ENCODE data around the gene SEC16A.
"Not testable (repeated sequence)": the region's sequence is repeated elsewhere in the genome, so short reads cannot be mapped to it uniquely, and the experiment has no call there.

Gene SEC16A

GRCh38 chr9:136416427-136416826 lies 66.4 kb downstream of the SEC16A start:
- DNase-seq (ENCODE audit: low read depth, low spot score), result no peak
- no peak overlapping the region for H3K4me3 ChIP-seq (ENCODE audit: low read depth, low read length)
- no peak for TF ChIP-seq CTCF (IDR thresholded peaks at IDR 0.05; ENCODE audit: low read depth, low read length)
- in situ Hi-C loops (cut with HindIII; ENCODE audit: low sequenced_read_pairs), result no loop called here

GRCh38 chr9:136412962-136413361 lies 69.9 kb downstream of the SEC16A start:
- TF ChIP-seq CTCF (IDR thresholded peaks at IDR 0.05; ENCODE audit: low read depth, low read length), result no peak
- no peak overlapping the region for H3K4me3 ChIP-seq (ENCODE audit: low read depth, low read length)
- DNase-seq (ENCODE audit: low read depth, low spot score), result no peak
- in situ Hi-C loops (cut with HindIII; ENCODE audit: low sequenced_read_pairs), result no loop called here

- peak overlapping the region; percentile 91 for H3K4me3 ChIP-seq (ENCODE audit: low read depth, low read length)
- no peak for DNase-seq (ENCODE audit: low read depth, low spot score)
- in situ Hi-C loops (cut with HindIII; ENCODE audit: low sequenced_read_pairs), result no loop called here
- TF ChIP-seq CTCF (IDR thresholded peaks at IDR 0.05; ENCODE audit: low read depth, low read length), result no peak
Measured at GRCh38 chr9:136411378-136411777, 71.5 kb downstream of the SEC16A start.

GRCh38 chr9:136410500-136411287 lies 72.1 kb downstream of the SEC16A start, which contains the start of the genes ENTR1 and PMPCA:
Gene ENTR1, minus strand, starts transcription at chr9:136410614. Its CDS starts 217 bp downstream, at chr9:136410397.
Gene PMPCA, plus strand, starts transcription at chr9:136410658. Its CDS starts 11 bp downstream, at chr9:136410669.
- no peak for TF ChIP-seq CTCF (IDR thresholded peaks at IDR 0.05; ENCODE audit: low read depth, low read length)
- H3K4me3 ChIP-seq (ENCODE audit: low read depth, low read length), result peak within 1 kb of the TSS; percentile 91
- in situ Hi-C loops (cut with HindIII; ENCODE audit: low sequenced_read_pairs), result no loop called here
- peak; percentile 83 for DNase-seq (ENCODE audit: low read depth, low spot score)

- H3K4me3 ChIP-seq (ENCODE audit: low read depth, low read length), result peak overlapping the region; percentile 91
- in situ Hi-C loops (cut with HindIII; ENCODE audit: low sequenced_read_pairs), result no loop called here
- no peak for TF ChIP-seq CTCF (IDR thresholded peaks at IDR 0.05; ENCODE audit: low read depth, low read length)
- DNase-seq (ENCODE audit: low read depth, low spot score), result no peak
Measured at GRCh38 chr9:136409557-136410455, 73.0 kb downstream of the SEC16A start.

GRCh38 chr9:136407911-136408310 lies 74.9 kb downstream of the SEC16A start:
- no peak for TF ChIP-seq CTCF (IDR thresholded peaks at IDR 0.05; ENCODE audit: low read depth, low read length)
- no peak for DNase-seq (ENCODE audit: low read depth, low spot score)
- H3K4me3 ChIP-seq (ENCODE audit: low read depth, low read length), result no peak overlapping the region
- in situ Hi-C loops (cut with HindIII; ENCODE audit: low sequenced_read_pairs), result no loop called here

- H3K4me3 ChIP-seq (ENCODE audit: low read depth, low read length); DNase-seq (ENCODE audit: low read depth, low spot score); in situ Hi-C loops (cut with HindIII; ENCODE audit: low sequenced_read_pairs): not testable (repeated sequence)
Measured at GRCh38 chr9:136407061-136407460, 75.8 kb downstream of the SEC16A start.

- H3K4me3 ChIP-seq (ENCODE audit: low read depth, low read length); in situ Hi-C loops (cut with HindIII; ENCODE audit: low sequenced_read_pairs); DNase-seq (ENCODE audit: low read depth, low spot score): not testable (repeated sequence)
Measured at GRCh38 chr9:136405904-136406303, 76.9 kb downstream of the SEC16A start.
